ENCODE measurements around the gene TMEM145. TPM values are rescaled to one million over a fixed set of nuclear protein-coding genes. Genes with fewer than 3 reads are reported as not detected.

The TMEM145 gene
- total RNA-seq, 4 donors from 2014 or later, result not detected

DNA sequence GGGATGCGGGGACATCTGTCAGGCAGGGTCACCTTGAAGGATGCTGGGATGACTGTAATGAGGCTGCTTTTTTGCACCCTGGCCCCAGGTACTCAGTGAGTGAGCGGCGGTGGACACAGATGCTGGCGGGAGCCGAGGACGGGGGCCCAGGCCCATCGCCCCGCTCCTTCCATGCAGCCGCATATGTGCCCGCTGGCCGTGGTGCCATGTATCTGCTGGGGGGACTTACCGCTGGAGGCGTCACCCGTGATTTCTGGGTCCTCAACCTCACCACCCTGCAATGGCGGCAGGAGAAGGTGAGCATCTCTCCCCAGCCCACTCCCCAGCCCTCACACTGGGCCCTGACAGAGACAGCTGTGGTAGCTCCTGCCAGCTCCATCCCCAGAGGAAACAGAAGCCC is 43.6 kb downstream of the TMEM145 start:
- Histone ChIP-seq H3K4me3 (no peak overlapping the region), H3K9me3 (no peaks in the 10 kb centered on the region), H3K27ac (replicated peaks in 1 of 4) (no peak overlapping the region), H3K27me3 (no peaks in the 10 kb centered on the region), H3K4me1 (no peaks in the 10 kb centered on the region), H3K36me3 (peaks cover 34 to 96% (median 90%) of the 10 kb centered on the region in 4 donors)
- 97% methylated on average over 13 of the region's 15 CpGs for WGBS
- no peak for TF ChIP-seq POLR2AphosphoS5 (IDR thresholded peaks at IDR 0.05)
- no peak for TF ChIP-seq POLR2A (IDR thresholded peaks at IDR 0.05; ENCODE audit: low read depth)
- no peak for TF ChIP-seq EP300 (IDR thresholded peaks at IDR 0.05)
- TF ChIP-seq, protein P1, sequence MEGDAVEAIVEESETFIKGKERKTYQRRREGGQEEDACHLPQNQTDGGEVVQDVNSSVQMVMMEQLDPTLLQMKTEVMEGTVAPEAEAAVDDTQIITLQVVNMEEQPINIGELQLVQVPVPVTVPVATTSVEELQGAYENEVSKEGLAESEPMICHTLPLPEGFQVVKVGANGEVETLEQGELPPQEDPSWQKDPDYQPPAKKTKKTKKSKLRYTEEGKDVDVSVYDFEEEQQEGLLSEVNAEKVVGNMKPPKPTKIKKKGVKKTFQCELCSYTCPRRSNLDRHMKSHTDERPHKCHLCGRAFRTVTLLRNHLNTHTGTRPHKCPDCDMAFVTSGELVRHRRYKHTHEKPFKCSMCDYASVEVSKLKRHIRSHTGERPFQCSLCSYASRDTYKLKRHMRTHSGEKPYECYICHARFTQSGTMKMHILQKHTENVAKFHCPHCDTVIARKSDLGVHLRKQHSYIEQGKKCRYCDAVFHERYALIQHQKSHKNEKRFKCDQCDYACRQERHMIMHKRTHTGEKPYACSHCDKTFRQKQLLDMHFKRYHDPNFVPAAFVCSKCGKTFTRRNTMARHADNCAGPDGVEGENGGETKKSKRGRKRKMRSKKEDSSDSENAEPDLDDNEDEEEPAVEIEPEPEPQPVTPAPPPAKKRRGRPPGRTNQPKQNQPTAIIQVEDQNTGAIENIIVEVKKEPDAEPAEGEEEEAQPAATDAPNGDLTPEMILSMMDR (IDR thresholded peaks at IDR 0.05), result no peak
- DNase-seq (ENCODE audit: extremely low spot score), result no peak
- intact Hi-C loops (cut with DNase I), result no loop called here

DNA sequence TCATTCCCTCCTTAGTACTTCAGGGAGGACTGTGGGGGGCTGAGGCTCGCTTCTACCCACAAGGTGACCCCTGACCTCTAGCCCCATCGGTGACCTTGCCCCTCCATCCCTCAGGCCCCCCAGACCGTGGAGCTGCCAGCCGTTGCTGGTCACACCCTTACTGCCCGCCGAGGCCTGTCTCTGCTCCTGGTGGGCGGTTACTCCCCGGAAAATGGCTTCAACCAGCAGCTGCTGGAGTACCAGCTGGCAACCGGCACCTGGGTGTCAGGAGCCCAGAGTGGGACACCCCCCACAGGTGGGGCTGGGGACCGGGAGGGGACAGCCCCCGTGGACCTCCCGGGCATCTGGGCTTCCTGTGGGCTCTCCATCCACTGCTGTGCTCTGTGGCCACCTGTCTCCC is 44.2 kb downstream of the TMEM145 start:
- Histone ChIP-seq H3K4me1 (no peaks in the 10 kb centered on the region), H3K27ac (replicated peaks in 1 of 4) (no peak overlapping the region), H3K9me3 (no peaks in the 10 kb centered on the region), H3K27me3 (no peaks in the 10 kb centered on the region), H3K36me3 (peaks cover 34 to 98% (median 90%) of the 10 kb centered on the region in 4 donors), H3K4me3 (no peak overlapping the region)
- TF ChIP-seq POLR2A (IDR thresholded peaks at IDR 0.05; ENCODE audit: low read depth) (no peak), EP300 (IDR thresholded peaks at IDR 0.05) (no peak), POLR2AphosphoS5 (IDR thresholded peaks at IDR 0.05) (no peak)
- TF ChIP-seq, protein P1 (IDR thresholded peaks at IDR 0.05), result no peak
- intact Hi-C loops (cut with DNase I), result no loop called here
- 94% methylated on average over 11 of the region's 12 CpGs for WGBS
- no peak for DNase-seq (ENCODE audit: extremely low spot score)

DNA sequence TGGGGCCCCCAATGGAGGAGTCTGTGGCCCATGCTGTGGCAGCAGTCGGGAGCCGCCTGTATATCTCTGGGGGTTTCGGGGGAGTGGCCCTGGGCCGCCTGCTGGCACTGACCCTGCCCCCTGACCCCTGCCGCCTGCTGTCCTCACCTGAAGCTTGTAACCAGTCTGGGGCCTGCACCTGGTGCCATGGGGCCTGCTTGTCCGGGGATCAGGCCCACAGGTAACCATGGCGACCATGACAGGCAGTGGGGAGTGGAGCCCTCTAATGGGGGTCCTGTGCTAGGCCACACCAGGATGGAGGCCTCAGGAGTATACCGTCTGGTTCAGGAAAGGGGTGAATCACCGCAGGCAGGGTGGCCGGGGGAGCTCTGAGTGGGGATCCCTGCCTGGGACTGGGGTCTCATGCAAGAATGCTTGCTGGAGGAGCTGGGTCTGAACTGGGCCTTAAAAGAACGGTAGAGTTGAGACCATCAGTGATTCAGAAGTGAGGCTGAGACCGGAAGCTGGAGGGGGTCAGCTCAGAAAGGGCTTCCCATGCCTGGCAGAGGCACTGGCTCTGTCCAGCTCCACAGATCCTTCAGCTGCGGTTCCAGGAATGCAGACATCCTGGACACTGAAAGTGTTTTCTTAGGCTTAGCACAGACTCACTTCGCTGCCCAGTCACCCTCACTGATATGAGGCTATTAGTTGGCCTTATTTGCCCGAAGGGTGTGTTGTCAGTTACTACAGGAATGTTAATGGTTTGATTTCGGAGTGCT is 47.9 kb downstream of the TMEM145 start:
- peaks cover 0 to 9% (median 0%) of the 10 kb centered on the region in 4 donors for H3K9me3 ChIP-seq
- H3K27ac ChIP-seq (replicated peaks in 1 of 4), result no peak overlapping the region
- no peak for DNase-seq (ENCODE audit: extremely low spot score)
- TF ChIP-seq EP300 (IDR thresholded peaks at IDR 0.05) (no peak), POLR2AphosphoS5 (IDR thresholded peaks at IDR 0.05) (no peak), POLR2A (IDR thresholded peaks at IDR 0.05; ENCODE audit: low read depth) (no peak)
- TF ChIP-seq, protein P1 (IDR thresholded peaks at IDR 0.05), result no peak
- no peak overlapping the region for H3K4me3 ChIP-seq
- H3K36me3 ChIP-seq, result peaks cover 30 to 82% (median 76%) of the 10 kb centered on the region in 4 donors
- H3K4me1 ChIP-seq, result peaks cover 10 to 17% (median 13%) of the 10 kb centered on the region in 4 donors
- no peaks in the 10 kb centered on the region for H3K27me3 ChIP-seq
- WGBS, result 93% methylated on average over 6 of the region's 16 CpGs
- intact Hi-C loops (cut with DNase I), result no loop called here

DNA sequence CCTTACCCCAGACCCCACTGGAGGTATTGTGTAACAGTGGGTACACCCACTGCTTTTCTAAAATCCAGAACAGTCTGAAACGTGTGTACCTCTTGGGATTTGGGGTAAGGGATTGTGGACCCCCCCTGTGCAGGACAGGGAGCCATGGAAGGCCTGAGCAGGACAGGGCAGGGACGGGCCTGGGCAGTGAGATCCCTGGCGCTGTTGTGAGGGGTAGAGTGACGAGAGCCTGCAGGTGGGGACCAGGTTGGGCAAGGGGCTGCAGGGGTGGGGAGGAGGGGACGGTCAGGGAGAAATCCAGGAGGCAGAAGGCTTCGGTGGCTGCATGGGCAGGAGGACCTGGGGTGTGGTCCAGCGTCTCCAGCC is 48.4 kb downstream of the TMEM145 start:
- 94% methylated on average over 7 of the region's 7 CpGs for WGBS
- Histone ChIP-seq H3K27ac (replicated peaks in 1 of 4) (no peak overlapping the region), H3K9me3 (peaks cover 0 to 9% (median 0%) of the 10 kb centered on the region in 4 donors), H3K36me3 (peaks cover 29 to 76% (median 70%) of the 10 kb centered on the region in 4 donors), H3K4me1 (peaks cover 15 to 22% (median 19%) of the 10 kb centered on the region in 4 donors), H3K27me3 (no peaks in the 10 kb centered on the region), H3K4me3 (no peak overlapping the region)
- intact Hi-C loops (cut with DNase I), result no loop called here
- TF ChIP-seq POLR2AphosphoS5 (IDR thresholded peaks at IDR 0.05) (no peak), EP300 (IDR thresholded peaks at IDR 0.05) (no peak), POLR2A (IDR thresholded peaks at IDR 0.05; ENCODE audit: low read depth) (no peak)
- TF ChIP-seq, protein P1 (IDR thresholded peaks at IDR 0.05), result no peak
- DNase-seq (ENCODE audit: extremely low spot score), result no peak

Data from esophagus muscularis mucosa (tissue), 4 donors.